Heart left ventricle (tissue), 16 donors: ENCODE measurements around the gene GRM5. TPM values are rescaled to one million over a fixed set of nuclear protein-coding genes. Genes with fewer than 3 reads are reported as not detected.

Experiments
- ATAC-seq, 4 donors: fragments of 200-7000 bp; cut with Tn5 transposase; one replicate each; pipeline ENCODE4 v1.9.1; 2020 to 2022; ENCODE audit warnings: moderate library complexity in 4 of 4, mild to moderate bottlenecking in 3 of 4, moderate number of reproducible peaks in 1 of 4
- DNase-seq, 5 donors: peaks; one replicate each; pipeline ENCODE4 v3.0.0-alpha.2; 2020
- H3K27ac ChIP-seq, 12 donors: fragments of 200-600 bp; sonication (generic) in 4 of 12; one replicate each; pipeline versions ENCODE4 v1.5.0 to v1.8.0; 2016 to 2022; ENCODE audit warnings: mild to moderate bottlenecking in 2 of 12
- H3K27me3 ChIP-seq, 9 donors: fragments of 200-600 bp; sonication (generic) in 2 of 9; one replicate each; pipeline versions ENCODE4 v1.5.1 to v1.8.0; 2016 to 2022; ENCODE audit warnings: mild to moderate bottlenecking in 3 of 9
- H3K36me3 ChIP-seq, 9 donors: fragments of 200-600 bp; sonication (generic) in 2 of 9; one replicate each; pipeline versions ENCODE4 v1.5.0 to v1.8.0; 2018 to 2022; ENCODE audit warnings: mild to moderate bottlenecking in 2 of 9
- H3K4me1 ChIP-seq, 12 donors: fragments of 200-600 bp; sonication (generic) in 4 of 12; one replicate each; pipeline versions ENCODE4 v1.5.0 to v1.8.0; 2016 to 2022; ENCODE audit warnings: mild to moderate bottlenecking in 3 of 12
- H3K4me3 ChIP-seq, 12 donors: fragments of 200-600 bp; sonication (generic) in 4 of 12; one replicate each; pipeline versions ENCODE4 v1.5.0 to v1.8.0; 2017 to 2022; ENCODE audit warnings: mild to moderate bottlenecking in 9 of 12, moderate library complexity in 4 of 12
- H3K9me3 ChIP-seq, 12 donors: fragments of 200-600 bp; sonication (generic) in 4 of 12; one replicate each; pipeline versions ENCODE4 v1.5.0 to v1.8.0; 2016 to 2022; ENCODE audit warnings: mild to moderate bottlenecking in 1 of 12
- POLR2A ChIP-seq, 2 donors: fragments of 450-650 bp; IDR thresholded peaks; one replicate each; pipeline ENCODE4 v1.6.1; 2017; ENCODE audit warnings: antibody characterized with exemption in 2 of 2, mild to moderate bottlenecking in 2 of 2, moderate library complexity in 2 of 2
- WGBS, 4 donors: extraction: QIAGEN DNeasy Blood & Tissue Kit in 2 of 4; methylation state at CpG; one replicate each; pipeline versions ENCODE4 v1.1.5 to v1.1.7; 2013 to 2018; 5-methylcytosine and 5-hydroxymethylcytosine counted together
- intact Hi-C, 10 donors: fragments of 100-400 bp; cut with DNase I; formaldehyde crosslinking; loops; one replicate each; pipeline versions ENCODE4 v1.11.1 to v1.14.2; 2022
- polyA plus RNA-seq, 2 donors: library from polyadenylated mRNA; stranded (reverse); fragments of 200-250 nt; gene quantifications; one replicate each; pipeline ENCODE4 v1.2.3, GENCODE V29; 2013
- total RNA-seq, 9 donors: library from RNA; depleted of rRNA in 2 of 9; stranded (reverse); fragments of >200 nt in 2 of 9; fragmentation: NEBNext Ultra II Directional in 3 of 9; extraction: Animal tissue kit (Norgen Biotek cat#: 25700) in 3 of 9; gene quantifications; one replicate each; pipeline versions ENCODE4 v1.1.0 to v1.2.4, GENCODE V29; 2016 to 2023
- TF ChIP-seq, protein P1 (sequence below), 12 donors: fragments of 200-600 bp; sonication (generic) in 4 of 12; IDR thresholded peaks; one replicate each; pipeline versions ENCODE4 v1.5.0 to v1.8.0; 2018 to 2022; ENCODE audit warnings: antibody characterized with exemption in 12 of 12, mild to moderate bottlenecking in 5 of 12
- donor health status: ischemic (EF 13 %, LVEDD 7.1; RV severe dilation, severe dysfunction).
- donor health status: healthy with polysubstance abuse.
- donor health status: DM: no; HTN: yes; CAD: no.
- donor health status: DM: no; HTN: no; CAD: no.
- donor health status: ischemic (EF 25% LVEDD 6.9; RV normal size, moderate dysfunction).
- donor health status: ischemic (EF 25% LVEDD 5.7; RV mildly dilated, moderate dysfunction).
- donor health status: healthy.
- donor health status: DM: yes; HTN: yes; CAD: no.
- donor health status: ischemic (EF 35%, LVEDD 5.7; RV mildly dilated, moderate dysfunction).
- donor health status: nonischemic (EF 11% LVEDD 7.7; RV severe dilation, severe dysfunction).
- donor health status: DM: yes; HTN: yes; CAD: no.
- donor health status: PGD.
- donor health status: ischemic (EF 29% LVEDD 5.4; RV normal size, mild dysfunction).
- donor health status: nonischemic (EF 23%, LVEDD 6.1; RV moderate dilation, normal function).

Gene GRM5
- total and polyA plus RNA-seq, 11 donors, result 0.01 to 0.09 (median 0.09) TPM; not detected in 8

DNA sequence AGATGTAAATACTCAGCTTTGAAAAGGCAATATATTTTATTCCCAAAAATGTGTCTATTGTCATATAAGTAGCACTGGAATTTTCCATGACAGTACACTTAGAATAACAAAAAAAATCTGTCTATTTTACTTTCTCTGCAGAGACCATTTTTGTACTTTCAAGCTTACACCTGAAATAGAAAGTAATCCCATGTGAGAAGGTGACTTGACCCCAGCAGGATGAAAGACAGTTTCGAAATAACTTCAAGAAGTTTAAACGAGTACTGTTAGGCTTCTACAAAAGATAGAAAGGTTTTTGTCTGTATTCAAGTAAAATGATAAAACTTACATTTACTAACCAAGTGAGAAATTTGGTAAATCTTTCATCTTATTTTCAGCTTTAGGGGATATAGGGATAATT, 468.4 kb downstream of the GRM5 start:
- no peak overlapping the region for H3K4me3 ChIP-seq
- TF ChIP-seq, protein P1, sequence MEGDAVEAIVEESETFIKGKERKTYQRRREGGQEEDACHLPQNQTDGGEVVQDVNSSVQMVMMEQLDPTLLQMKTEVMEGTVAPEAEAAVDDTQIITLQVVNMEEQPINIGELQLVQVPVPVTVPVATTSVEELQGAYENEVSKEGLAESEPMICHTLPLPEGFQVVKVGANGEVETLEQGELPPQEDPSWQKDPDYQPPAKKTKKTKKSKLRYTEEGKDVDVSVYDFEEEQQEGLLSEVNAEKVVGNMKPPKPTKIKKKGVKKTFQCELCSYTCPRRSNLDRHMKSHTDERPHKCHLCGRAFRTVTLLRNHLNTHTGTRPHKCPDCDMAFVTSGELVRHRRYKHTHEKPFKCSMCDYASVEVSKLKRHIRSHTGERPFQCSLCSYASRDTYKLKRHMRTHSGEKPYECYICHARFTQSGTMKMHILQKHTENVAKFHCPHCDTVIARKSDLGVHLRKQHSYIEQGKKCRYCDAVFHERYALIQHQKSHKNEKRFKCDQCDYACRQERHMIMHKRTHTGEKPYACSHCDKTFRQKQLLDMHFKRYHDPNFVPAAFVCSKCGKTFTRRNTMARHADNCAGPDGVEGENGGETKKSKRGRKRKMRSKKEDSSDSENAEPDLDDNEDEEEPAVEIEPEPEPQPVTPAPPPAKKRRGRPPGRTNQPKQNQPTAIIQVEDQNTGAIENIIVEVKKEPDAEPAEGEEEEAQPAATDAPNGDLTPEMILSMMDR (IDR thresholded peaks at IDR 0.05), result no peak
- TF ChIP-seq POLR2A (IDR thresholded peaks at IDR 0.05), result no peak
- no peaks in the 10 kb centered on the region for H3K9me3 ChIP-seq
- H3K4me1 ChIP-seq, result no peaks in the 10 kb centered on the region
- no peak overlapping the region for H3K27ac ChIP-seq
- DNase-seq (no peak), ATAC-seq (no peak)
- WGBS, 4 donors, result 69 to 77% (median 74%) methylated on average over 2 of the region's 2 CpGs
- intact Hi-C loops, result no loop called here
- H3K36me3 ChIP-seq, result no peaks in the 10 kb centered on the region
- H3K27me3 ChIP-seq, result no peaks in the 10 kb centered on the region

DNA sequence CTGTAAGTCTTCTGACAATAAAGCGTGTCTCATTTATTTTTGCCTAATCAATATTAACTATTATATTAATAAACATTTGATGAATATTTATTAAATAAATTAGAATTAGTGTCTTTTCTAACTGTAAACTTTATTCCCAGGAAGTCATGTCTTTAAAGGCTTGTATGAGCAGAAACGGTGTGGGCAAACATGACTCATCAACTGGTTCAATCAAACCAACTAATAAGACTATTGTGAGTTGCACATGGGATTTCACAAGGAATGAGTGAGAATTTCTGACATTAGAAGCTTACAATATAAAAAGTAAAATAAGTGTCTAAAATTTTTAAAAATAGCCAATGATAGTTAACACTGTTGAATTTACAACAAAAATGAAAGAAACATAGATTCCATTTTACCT, 469.0 kb downstream of the GRM5 start:
- ATAC-seq (no peak), DNase-seq (no peak)
- intact Hi-C loops, result no loop called here
- H3K4me1 ChIP-seq, result no peaks in the 10 kb centered on the region
- TF ChIP-seq POLR2A (IDR thresholded peaks at IDR 0.05), result no peak
- TF ChIP-seq, protein P1 (IDR thresholded peaks at IDR 0.05), result no peak
- H3K27me3 ChIP-seq, result no peaks in the 10 kb centered on the region
- 86 to 90% (median 87%) methylated on average over 2 of the region's 2 CpGs for WGBS, 4 donors
- H3K4me3 ChIP-seq, result no peak overlapping the region
- no peak overlapping the region for H3K27ac ChIP-seq
- no peaks in the 10 kb centered on the region for H3K9me3 ChIP-seq
- no peaks in the 10 kb centered on the region for H3K36me3 ChIP-seq

DNA sequence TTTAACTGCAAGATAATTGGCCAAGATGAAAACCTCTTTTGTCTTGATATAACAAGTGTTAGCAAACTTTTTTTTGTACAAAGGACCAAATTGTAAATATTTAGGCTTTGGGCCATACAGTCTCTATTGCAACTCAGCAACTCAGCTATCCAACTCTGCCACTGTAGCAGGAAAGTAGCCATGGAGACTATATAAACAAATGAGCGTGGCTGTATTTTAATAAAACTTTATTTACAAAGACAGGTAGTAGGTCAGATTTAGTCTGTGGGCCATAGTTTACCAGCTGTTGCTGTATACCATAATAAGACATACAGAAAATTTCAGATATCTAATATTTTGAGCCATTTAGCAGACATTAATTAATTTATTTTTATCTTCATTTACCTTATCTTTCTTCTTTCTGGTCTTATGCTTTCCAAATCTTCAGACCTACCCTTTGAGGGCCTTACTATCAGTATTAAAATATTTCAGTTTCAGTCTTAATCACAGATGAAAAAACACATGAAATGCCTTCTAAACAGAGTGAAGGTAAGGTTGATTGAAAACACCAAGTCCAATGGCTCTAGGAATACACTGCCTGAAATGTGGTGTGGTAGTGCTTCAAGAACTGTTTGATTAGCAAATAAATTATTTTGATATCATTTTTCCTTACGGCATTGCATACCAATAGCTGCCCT, 471.4 kb downstream of the GRM5 start:
- TF ChIP-seq, protein P1 (IDR thresholded peaks at IDR 0.05), result no peak
- TF ChIP-seq POLR2A (IDR thresholded peaks at IDR 0.05), result no peak

DNA sequence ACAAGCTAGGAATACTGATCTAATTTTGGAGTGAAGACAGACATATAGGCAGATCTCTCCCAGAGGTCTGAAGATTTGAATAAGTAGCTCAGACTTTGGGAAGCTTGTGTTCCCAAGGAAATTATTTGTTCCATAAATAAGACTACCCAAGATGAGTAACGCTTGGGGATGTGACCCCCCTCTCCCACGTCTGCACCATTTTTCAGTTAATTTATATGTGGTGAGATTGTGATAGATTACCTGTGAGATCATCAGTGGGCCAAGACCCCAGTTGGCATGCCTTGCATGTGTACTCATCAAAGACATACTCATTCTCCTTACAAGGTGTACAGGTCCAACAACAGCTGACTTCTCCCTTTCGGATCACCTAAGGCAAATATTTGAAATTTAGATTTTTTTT, 475.4 kb downstream of the GRM5 start:
- Histone ChIP-seq H3K36me3 (no peaks in the 10 kb centered on the region), H3K9me3 (no peaks in the 10 kb centered on the region), H3K27me3 (no peaks in the 10 kb centered on the region), H3K4me3 (no peak overlapping the region), H3K27ac (no peak overlapping the region), H3K4me1 (no peaks in the 10 kb centered on the region)
- DNase-seq (no peak), ATAC-seq (no peak)
- WGBS, 4 donors, result 75 to 83% (median 79%) methylated on average over 3 of the region's 3 CpGs
- intact Hi-C loops, result no loop called here
- no peak for TF ChIP-seq POLR2A (IDR thresholded peaks at IDR 0.05)
- TF ChIP-seq, protein P1 (IDR thresholded peaks at IDR 0.05), result no peak

More for the DNA sequence above, 471.4 kb downstream of the GRM5 start:
- Histone ChIP-seq H3K4me1 (no peaks in the 10 kb centered on the region), H3K27ac (no peak overlapping the region), H3K27me3 (no peaks in the 10 kb centered on the region), H3K9me3 (no peaks in the 10 kb centered on the region), H3K36me3 (no peaks in the 10 kb centered on the region), H3K4me3 (no peak overlapping the region)
- intact Hi-C loops, result no loop called here
- ATAC-seq (no peak), DNase-seq (no peak)
- 66 to 81% (median 70%) methylated on average over 2 of the region's 2 CpGs for WGBS, 4 donors
